ENCODE data around the gene IGF1R. TPM values are rescaled to one million over a fixed set of nuclear protein-coding genes. Genes with fewer than 3 reads are reported as not detected.

Gene IGF1R
- total RNA-seq, 4 donors from 2014 or later, result 49.4 to 239 (median 109) TPM

- no peaks in the 10 kb centered on the region for H3K36me3 ChIP-seq
- in situ Hi-C loops (cut with MboI; ENCODE audit: low pct_ligation_motif_present in 1 of 4, low pct_unique_long_range_greater_than_20kb in 1 of 4, low sequenced_read_pairs in 3 of 4), result no loop called here
- TF ChIP-seq CTCF (IDR thresholded peaks at IDR 0.05), result no peak
- TF ChIP-seq EP300 (IDR thresholded peaks at IDR 0.05; ENCODE audit: low read depth), result no peak
- TF ChIP-seq POLR2A (IDR thresholded peaks at IDR 0.05), result no peak
- DNase-seq, result no peak
- H3K9me3 ChIP-seq, result no peaks in the 10 kb centered on the region
- 93 to 100% methylated on average over 1 to 6 of the region's 6 CpGs for WGBS, 2 donors (ENCODE audit: low coverage in 1 of 2)
- intact Hi-C loops (cut with DNase I; ENCODE audit: low total_unique reads), result no loop called here
- no peak overlapping the region for H3K27ac ChIP-seq
- peaks cover 18 to 29% (median 24%) of the 10 kb centered on the region in 4 donors for H3K4me1 ChIP-seq
- H3K4me3 ChIP-seq, result no peak overlapping the region
- H3K27me3 ChIP-seq, result no peaks in the 10 kb centered on the region
These were observed 88.8 kb downstream of the IGF1R start for GRCh38 chr15:98737159-98737558.

GRCh38 chr15:98737721-98738120 lies 89.4 kb downstream of the IGF1R start:
- DNase-seq, result no peak
- WGBS, 2 donors (ENCODE audit: low coverage in 1 of 2), result 87% methylated on average over 7 of the region's 7 CpGs; no CpG with 5 or more reads in 1 of the 2 donors
- intact Hi-C loops (cut with DNase I; ENCODE audit: low total_unique reads), result no loop called here
- H3K4me3 ChIP-seq, result no peak overlapping the region
- H3K27ac ChIP-seq, result no peak overlapping the region
- no peak for TF ChIP-seq CTCF (IDR thresholded peaks at IDR 0.05)
- no peak for TF ChIP-seq EP300 (IDR thresholded peaks at IDR 0.05; ENCODE audit: low read depth)
- no peak for TF ChIP-seq POLR2AphosphoS5 (IDR thresholded peaks at IDR 0.05)
- TF ChIP-seq POLR2A (IDR thresholded peaks at IDR 0.05), result no peak
- H3K9me3 ChIP-seq, result no peaks in the 10 kb centered on the region
- H3K27me3 ChIP-seq, result no peaks in the 10 kb centered on the region
- in situ Hi-C loops (cut with MboI; ENCODE audit: low pct_ligation_motif_present in 1 of 4, low pct_unique_long_range_greater_than_20kb in 1 of 4, low sequenced_read_pairs in 3 of 4), result no loop called here
- H3K4me1 ChIP-seq, result peaks cover 18 to 29% (median 24%) of the 10 kb centered on the region in 4 donors
- no peaks in the 10 kb centered on the region for H3K36me3 ChIP-seq

- in situ Hi-C loops (cut with MboI; ENCODE audit: low pct_ligation_motif_present in 1 of 4, low pct_unique_long_range_greater_than_20kb in 1 of 4, low sequenced_read_pairs in 3 of 4), result no loop called here
- Histone ChIP-seq H3K27me3 (no peaks in the 10 kb centered on the region), H3K27ac (no peak overlapping the region), H3K4me1 (peaks cover 17 to 33% (median 24%) of the 10 kb centered on the region in 4 donors), H3K4me3 (no peak overlapping the region), H3K36me3 (no peaks in the 10 kb centered on the region), H3K9me3 (no peaks in the 10 kb centered on the region)
- 53 to 75% methylated on average over 4 to 9 of the region's 9 CpGs for WGBS, 2 donors (ENCODE audit: low coverage in 1 of 2)
- DNase-seq, result no peak
- intact Hi-C loops (cut with DNase I; ENCODE audit: low total_unique reads), result no loop called here
- TF ChIP-seq CTCF (IDR thresholded peaks at IDR 0.05) (no peak), EP300 (IDR thresholded peaks at IDR 0.05; ENCODE audit: low read depth) (no peak), POLR2AphosphoS5 (IDR thresholded peaks at IDR 0.05) (no peak), POLR2A (IDR thresholded peaks at IDR 0.05) (no peak)
These were observed 90.5 kb downstream of the IGF1R start for GRCh38 chr15:98738689-98739401.

GRCh38 chr15:98740295-98740694 lies 92.0 kb downstream of the IGF1R start:
- Histone ChIP-seq H3K27ac (no peak overlapping the region), H3K36me3 (no peaks in the 10 kb centered on the region), H3K9me3 (no peaks in the 10 kb centered on the region), H3K4me1 (peaks cover 13 to 34% (median 24%) of the 10 kb centered on the region in 4 donors), H3K27me3 (no peaks in the 10 kb centered on the region), H3K4me3 (no peak overlapping the region)
- DNase-seq, result no peak
- intact Hi-C loops (cut with DNase I; ENCODE audit: low total_unique reads), result no loop called here
- WGBS, 2 donors (ENCODE audit: low coverage in 1 of 2), result 66 to 67% methylated on average over 4 of the region's 4 CpGs
- in situ Hi-C loops (cut with MboI; ENCODE audit: low pct_ligation_motif_present in 1 of 4, low pct_unique_long_range_greater_than_20kb in 1 of 4, low sequenced_read_pairs in 3 of 4), result no loop called here
- TF ChIP-seq POLR2AphosphoS5 (IDR thresholded peaks at IDR 0.05), result no peak
- TF ChIP-seq CTCF (IDR thresholded peaks at IDR 0.05), result no peak
- no peak for TF ChIP-seq POLR2A (IDR thresholded peaks at IDR 0.05)
- no peak for TF ChIP-seq EP300 (IDR thresholded peaks at IDR 0.05; ENCODE audit: low read depth)

All from transverse colon (tissue), 4 donors.